Measurements from ENCODE around the gene SSBP4.

DNA sequence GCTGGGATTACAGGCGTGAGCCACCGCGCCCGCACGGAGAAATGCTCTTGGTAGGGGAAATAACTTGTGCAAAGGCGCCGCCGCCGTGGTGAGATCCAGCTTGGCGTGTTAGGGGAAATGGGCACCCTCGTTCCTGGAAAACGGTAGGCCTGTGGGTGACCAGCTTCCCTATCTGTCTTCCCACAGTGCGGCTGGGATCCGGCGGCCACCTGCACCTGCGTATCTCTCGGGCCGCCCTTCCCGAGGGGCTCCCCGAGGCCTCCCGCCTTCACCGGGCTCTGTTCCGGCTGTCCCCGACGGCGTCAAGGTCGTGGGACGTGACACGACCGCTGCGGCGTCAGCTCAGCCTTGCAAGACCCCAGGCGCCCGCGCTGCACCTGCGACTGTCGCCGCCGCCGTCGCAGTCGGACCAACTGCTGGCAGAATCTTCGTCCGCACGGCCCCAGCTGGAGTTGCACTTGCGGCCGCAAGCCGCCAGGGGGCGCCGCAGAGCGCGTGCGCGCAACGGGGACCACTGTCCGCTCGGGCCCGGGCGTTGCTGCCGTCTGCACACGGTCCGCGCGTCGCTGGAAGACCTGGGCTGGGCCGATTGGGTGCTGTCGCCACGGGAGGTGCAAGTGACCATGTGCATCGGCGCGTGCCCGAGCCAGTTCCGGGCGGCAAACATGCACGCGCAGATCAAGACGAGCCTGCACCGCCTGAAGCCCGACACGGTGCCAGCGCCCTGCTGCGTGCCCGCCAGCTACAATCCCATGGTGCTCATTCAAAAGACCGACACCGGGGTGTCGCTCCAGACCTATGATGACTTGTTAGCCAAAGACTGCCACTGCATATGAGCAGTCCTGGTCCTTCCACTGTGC, 30.9 kb upstream of the SSBP4 start:
- TF ChIP-seq CTCF (IDR thresholded peaks at IDR 0.05), result peak in 2 of 3 donors; percentile 86 to 93
- TF ChIP-seq POLR2A (IDR thresholded peaks at IDR 0.05), result no peak

Measured in lower leg skin (tissue), 3 donors.